Measurements from ENCODE around the gene ADAM12.

The ADAM12 gene

GRCh38 chr10:126080879-126081411 lies 307.3 kb downstream of the ADAM12 start:
- DNase-seq (ENCODE audit: low spot score), result no peak

DNA sequence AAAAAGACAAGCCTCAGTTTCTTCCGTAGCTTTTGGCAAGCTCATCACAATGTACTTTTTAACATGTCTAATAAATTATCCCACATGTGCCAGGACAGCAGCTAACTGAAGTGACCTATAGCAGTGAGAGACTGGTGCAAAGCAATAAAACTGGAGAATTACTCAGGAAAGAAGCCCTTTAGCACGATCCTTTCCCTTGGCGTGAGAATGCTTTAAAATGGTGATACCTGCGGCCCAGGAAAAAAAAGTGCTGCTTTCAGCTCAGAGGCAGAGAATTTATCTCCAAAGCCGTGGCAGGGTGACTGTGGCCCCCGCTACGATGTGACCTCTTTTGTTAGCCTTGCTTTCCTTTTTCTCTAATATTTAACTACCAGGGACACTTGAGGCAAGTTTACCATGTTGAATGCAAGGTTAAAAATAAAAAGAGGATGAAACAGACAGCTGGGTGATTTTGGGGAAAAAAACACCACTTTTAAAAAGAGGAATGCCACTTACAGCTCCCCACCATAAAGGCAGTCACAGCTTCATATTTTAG lies 307.9 kb downstream of the ADAM12 start:
- DNase-seq (ENCODE audit: low spot score), result no peak

DNA sequence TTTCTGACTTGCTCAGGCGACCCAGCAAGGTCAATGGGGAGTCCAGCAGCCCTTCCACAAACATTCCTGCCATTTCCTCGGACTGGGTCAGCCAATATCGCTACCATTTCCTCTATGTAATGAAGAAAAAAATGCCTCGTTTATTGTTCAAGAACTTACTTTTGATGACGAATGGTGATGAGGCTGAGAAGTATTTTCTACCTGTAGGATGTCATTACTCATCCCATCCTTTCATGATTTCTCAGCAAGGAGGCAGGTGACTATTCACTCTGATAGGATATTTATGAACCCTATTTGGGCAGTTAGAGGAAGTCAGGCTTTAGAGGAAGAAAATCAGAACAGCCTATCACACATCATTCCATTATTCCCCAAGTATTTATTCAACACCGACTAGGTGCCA lies 313.3 kb downstream of the ADAM12 start:
- no peak for DNase-seq (ENCODE audit: low spot score)

DNA sequence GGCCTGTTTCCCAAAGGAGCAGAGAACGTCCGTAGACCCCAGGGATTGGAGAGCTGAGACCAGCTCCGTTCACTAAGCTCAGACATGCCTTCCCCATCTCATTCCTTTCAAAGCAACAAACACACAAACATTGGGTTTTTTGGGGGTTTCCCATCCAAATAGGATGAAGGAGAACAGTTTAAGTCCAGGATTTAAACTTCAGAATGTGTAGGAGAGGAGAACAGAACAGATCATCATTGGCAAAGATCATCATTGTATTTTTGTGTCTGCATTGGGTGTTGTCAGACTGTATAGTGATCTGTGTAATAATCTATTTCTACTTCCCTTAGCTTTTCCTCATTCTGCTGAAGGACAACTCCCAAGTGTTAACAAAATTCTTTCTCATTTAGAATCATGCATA lies 314.0 kb downstream of the ADAM12 start:
- DNase-seq (ENCODE audit: low spot score), result no peak

DNA sequence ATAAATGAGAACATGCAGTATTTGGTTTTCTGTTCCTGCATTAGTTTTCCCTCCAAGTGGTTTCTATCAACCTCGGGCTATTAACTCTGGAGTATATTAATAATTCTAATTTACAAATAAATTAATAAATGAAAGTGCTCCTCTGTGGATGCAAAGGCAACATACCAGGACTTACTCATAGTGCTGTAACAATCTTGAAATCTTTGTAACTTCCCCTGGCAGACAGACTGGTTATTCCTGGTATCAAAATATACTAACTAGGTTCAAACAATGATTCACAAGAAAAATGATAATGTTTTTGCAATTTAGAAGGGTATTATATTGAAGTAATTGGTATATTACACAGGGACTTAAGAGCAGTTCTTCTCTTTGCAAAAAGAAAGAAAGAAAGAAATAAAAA lies 314.7 kb downstream of the ADAM12 start:
- no peak for DNase-seq (ENCODE audit: low spot score)

DNA sequence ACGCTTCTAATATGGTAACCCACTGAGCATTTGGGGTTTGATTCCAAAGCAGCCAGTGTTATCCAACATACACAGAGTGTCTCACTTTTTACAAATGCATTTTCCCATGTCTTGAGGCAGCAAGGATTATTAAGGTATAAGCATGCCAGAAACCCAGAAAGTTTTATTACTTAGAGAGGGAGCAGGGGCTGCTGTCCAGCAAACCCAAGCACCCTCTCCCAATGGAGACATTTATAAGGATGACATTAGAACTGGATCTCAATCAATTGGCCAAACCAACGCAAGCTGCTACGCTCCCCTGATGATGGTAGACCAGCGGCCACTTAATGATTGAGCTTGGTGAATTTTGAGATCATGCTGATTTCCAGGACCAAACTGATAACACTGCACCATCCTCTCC lies 315.7 kb downstream of the ADAM12 start:
- DNase-seq (ENCODE audit: low spot score), result no peak

DNA sequence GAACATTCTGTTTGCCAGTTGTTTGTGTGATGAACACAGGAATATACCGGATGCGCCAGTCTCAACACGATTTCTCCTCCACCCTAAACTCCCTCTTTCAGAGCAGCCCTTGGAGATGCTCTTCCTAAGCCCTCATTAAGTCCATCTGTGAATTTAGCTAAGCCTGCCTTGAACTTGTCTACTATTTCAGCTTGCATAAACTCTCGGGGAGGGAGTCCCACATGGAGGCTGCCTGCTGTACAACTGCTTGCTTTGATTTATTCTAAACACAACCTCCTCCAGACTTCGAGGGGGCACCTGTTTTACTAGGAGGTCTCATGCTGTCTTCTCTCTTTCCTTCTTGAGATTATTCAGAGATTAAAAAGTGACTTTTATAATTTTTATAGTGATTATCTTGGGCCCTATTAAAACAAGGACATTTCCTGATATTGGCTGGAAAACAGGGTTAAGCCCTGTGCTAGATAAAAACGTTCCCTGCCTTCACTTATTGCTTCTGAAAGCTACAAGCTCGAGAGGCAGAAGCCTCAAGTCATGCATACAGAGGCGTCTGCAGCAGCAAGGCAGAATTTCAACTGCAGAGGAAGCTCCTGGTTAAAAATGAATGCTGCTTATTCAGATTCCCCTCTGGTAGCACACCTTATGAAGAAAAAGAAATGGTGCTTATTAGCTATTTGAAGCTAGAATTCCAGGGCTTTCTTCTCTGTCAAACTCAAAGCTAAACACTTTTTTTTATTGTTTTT lies 317.6 kb downstream of the ADAM12 start:
- DNase-seq (ENCODE audit: low spot score), result no peak

DNA sequence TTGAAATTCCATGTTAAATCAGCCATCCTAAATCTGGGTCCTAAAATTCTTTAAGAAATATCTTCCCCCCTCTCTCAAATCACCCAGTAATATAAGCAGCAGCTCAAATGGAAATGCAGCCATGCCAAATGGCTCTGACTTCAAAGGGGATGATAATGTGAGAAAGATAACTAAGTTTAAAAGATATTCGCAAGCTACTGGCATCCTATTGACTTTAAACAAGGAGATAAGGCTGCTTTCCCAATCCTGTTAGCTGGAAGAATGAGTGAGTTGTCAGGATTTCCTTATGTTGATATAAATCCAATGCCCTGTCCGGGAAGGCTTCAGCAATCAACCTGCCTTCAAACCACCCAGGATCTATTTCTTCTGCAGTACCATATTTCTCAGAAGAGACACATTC lies 320.0 kb downstream of the ADAM12 start:
- DNase-seq (ENCODE audit: low spot score), result no peak

DNA sequence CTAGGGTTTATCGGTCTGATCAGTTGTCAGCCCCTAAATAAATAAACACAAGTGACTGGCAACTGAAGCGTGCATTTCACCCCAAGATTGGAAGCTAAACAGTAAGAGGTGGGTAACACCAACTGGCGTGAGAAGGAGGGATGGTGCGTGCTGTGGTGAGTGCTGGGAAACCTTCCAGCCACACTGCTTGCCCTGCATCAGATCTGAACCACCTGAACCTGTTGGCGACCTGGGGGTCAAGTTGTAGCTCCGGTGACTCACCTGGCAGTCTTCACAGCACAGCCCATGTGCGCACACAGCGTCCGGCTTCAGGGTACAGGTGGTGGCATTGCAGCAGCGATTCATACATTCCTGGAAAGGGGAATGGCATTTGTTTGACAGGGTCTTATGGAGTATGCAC lies 321.8 kb downstream of the ADAM12 start:
- no peak for DNase-seq (ENCODE audit: low spot score)

DNA sequence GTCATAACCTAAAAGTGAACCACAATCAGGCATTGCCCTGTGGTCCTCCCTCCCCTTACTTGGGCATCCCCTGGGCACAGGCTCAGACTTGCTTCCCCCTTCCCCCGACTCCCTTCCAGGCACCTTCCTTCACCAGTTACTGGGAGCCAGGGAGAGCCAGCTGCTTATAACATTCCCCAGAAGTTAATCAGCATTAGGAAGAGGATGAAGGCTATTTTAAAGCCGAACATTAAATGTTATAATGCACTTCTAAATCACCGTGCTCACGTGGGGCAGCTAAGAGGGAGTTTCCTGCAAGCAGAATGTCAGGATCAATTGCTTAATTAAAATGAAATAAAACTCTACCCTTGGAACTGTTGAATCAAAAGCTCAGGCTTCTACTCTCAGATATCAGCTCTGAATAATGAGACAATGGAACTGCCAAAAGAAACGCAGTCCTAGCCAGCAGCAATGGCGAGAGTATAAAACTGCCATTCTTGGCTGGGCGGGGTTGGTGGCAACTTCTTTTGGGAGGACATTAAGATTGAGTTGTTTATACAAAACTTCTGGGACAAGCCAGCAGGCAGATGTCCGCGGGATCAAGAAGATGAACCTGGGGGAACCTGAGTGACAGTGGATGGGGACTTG lies 322.4 kb downstream of the ADAM12 start:
- DNase-seq (ENCODE audit: low spot score), result no peak

GRCh38 chr10:126064512-126064911 lies 323.8 kb downstream of the ADAM12 start:
- DNase-seq (ENCODE audit: low spot score), result no peak

DNA sequence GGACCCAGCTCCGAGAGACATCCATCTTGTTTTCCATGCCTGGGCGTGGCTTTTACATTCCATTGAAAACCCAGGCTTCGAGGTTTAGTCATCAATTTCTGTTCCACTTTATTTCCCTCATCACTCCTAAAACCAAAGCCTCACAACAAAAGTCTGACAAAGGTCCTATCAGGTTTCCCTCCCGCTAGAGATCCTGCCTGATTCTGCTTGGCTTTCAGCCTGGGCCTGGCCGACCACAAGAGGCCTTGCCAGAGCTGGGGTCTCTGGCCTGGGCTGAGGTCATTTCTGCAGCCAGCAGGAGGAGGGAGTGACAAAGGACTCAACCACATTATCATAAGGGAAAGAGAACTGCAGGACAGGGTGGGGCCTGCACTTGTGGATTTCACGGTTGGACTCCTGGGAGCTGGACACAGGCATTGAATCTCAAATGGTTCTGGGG lies 324.9 kb downstream of the ADAM12 start:
- DNase-seq (ENCODE audit: low spot score), result no peak

DNA sequence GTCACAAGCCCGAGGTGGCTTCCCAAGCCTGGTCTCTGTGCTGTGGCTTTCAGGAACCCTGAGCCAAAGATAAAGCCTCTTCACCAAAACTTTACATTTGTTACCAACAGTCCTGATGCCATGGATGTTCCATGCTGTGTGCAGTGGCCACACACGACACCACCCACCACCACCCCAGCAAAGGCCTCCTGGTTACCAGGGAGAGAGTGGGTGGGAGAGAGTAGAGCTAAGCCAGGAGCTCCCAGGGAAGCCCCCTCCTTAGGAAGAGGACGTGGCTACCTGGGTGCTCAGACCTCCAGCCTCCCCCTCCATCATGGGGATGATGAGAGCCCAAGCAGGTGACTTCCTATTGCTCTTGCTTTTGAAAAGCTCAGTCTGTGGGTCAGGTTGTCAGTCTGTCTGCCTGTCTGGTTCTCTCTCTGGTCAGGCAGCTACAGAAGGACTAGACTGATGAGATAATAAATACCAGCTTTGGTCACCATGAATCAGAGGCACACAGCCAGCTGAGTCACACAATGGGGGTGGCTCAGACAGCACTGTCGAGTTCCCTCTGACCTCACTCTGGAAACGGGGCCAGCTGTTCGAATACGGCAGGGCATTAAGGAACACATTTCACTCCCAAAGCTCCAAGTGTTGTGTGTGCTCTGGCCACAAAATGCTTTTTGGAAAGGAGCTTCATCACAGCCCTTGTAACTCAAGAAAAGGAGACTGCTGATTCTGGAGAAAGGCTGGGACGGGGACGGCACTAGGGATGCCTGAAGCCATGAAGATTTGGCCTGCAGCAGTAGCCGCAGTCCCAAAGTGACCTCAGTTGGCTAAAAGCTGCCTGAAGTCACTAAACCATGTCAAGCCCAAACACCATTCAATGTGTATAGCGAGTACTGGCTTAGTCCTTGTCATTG lies 325.9 kb downstream of the ADAM12 start:
- DNase-seq (ENCODE audit: low spot score), result no peak

DNA sequence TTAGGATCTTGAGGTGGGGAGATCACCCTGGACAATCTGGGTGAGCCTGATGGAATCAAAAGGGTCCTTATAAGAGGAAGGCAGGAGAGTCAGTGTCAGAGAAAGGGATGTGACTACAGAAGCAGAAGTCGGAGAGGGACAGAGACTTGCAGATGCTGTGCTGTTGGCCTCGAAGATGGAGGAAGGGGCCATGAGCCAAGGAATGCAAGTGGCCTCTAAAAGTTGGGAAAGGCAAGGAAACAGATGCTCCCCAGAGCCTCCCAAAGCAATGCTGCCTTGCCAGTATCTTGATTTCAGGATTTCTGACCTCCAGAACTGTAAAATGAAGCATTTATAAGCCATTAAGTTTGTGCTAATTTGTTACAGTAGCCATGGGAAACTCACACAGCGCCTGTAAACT lies 326.8 kb downstream of the ADAM12 start:
- DNase-seq (ENCODE audit: low spot score), result no peak

GRCh38 chr10:126060261-126060931 lies 327.9 kb downstream of the ADAM12 start:
- DNase-seq (ENCODE audit: low spot score), result no peak

DNA sequence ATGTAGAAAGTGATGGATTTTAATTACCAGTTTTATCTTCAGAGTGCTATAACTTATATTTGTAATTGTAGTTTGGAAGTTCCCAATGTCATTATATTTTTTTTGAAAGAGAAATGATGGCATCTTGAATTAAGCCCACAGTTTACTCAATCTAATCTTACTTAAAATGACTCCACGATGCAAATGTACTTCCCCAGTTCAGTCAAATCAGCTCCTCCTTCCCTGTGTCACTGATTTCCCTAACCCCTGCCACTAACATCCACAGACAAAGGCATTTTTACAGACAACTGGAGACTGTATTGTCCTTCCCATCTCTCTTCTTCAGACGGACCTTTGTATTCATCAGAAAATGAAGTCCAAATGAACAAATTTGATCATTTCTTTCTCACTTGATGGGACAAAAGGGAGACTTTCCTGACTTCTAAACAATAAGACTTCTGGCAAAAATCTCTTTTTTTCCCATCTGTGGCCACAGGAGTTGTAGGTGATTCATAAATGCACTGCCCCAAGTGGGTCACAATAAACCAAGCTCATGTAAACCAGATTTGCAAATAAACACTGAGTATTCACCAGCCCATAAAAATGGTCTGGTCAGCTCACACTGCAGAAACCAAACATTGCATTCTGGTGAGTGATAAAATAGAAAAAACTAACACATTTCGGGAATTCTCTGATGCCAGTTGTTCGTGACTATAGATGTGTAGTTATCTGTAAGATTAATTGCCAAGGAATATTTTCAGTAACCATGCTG lies 329.0 kb downstream of the ADAM12 start:
- DNase-seq (ENCODE audit: low spot score), result no peak

GRCh38 chr10:126058507-126058906 lies 329.8 kb downstream of the ADAM12 start:
- no peak for DNase-seq (ENCODE audit: low spot score)

GRCh38 chr10:126058104-126058503 lies 330.2 kb downstream of the ADAM12 start:
- DNase-seq (ENCODE audit: low spot score), result no peak

GRCh38 chr10:126057494-126057893 lies 330.8 kb downstream of the ADAM12 start:
- no peak for DNase-seq (ENCODE audit: low spot score)

DNA sequence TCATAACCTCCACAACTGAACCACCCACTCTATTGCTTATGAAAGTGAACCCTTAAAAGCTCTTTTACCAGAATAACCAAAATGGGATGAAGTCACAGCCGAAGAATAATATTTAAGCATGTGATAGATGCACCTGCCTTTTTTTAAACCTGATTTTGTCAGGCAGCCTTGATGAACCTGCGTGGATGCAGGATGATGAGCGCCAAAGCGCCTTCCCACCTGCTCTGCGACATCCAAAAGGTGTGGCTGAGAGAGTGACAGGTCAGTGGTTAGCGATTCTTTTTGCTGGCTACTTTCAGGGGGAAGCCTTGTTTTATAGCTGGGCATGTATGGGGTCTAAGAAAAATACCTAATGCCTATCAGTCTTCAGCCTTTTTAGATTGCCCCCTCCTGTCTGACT lies 334.1 kb downstream of the ADAM12 start:
- DNase-seq (ENCODE audit: low spot score), result no peak

- no peak for DNase-seq (ENCODE audit: low spot score)
Measured at GRCh38 chr10:126052171-126052570, 336.1 kb downstream of the ADAM12 start.
